ENCODE results near the gene FOXF1. TPM values are rescaled to one million over a fixed set of nuclear protein-coding genes. Genes with fewer than 3 reads are reported as not detected.

The FOXF1 gene
- total and polyA plus RNA-seq, 9 of the 15 experiments (the other 6 are each of a cell fraction or from before 2014, with no cell fraction given), result 0.04 TPM; not detected in 8

GRCh38 chr16:86520317-86521210 lies 10.2 kb downstream of the FOXF1 start (continued):
- TF ChIP-seq ZBTB12 (CRISPR knock-in tag; IDR thresholded peaks at IDR 0.05) (no peak), MCM7 (IDR thresholded peaks at IDR 0.05) (no peak), ZNF274 (IDR thresholded peaks at IDR 0.05; ENCODE audit: borderline replicate concordance, low read depth, low read length) (no peak), TCF3 (CRISPR knock-in tag; IDR thresholded peaks at IDR 0.05) (no peak), E2F6 (IDR thresholded peaks at IDR 0.05; ENCODE audit: borderline replicate concordance in 1 of 2, extremely low read depth in 1 of 2, insufficient read depth in 1 of 2, insufficient read length in 1 of 2, low read depth in 1 of 2, low read length in 1 of 2, poor library complexity in 1 of 2, severe bottlenecking in 1 of 2) (peak; percentile 48 to 90), FOXA3 (CRISPR knock-in tag; conservative IDR thresholded peaks at IDR 0.05 in 1 of 2, IDR thresholded peaks at IDR 0.05 in 1 of 2) (no peak), OTX1 (CRISPR knock-in tag; IDR thresholded peaks at IDR 0.05) (no peak), RCOR1 (IDR thresholded peaks at IDR 0.05; ENCODE audit: borderline replicate concordance in 1 of 2, low read depth in 2 of 2, low read length in 2 of 2) (no peak), MGA (IDR thresholded peaks at IDR 0.05) (peak; percentile 59; the same call in 1 of the 2 replicates)

Measured in K562 (cell line).